Liver (tissue), 9 donors: ENCODE measurements around the gene PITPNM3. TPM values are rescaled to one million over a fixed set of nuclear protein-coding genes. Genes with fewer than 3 reads are reported as not detected.

ENCODE experiments used
- DNase-seq: peaks from one replicate; pipeline ENCODE4 v3.0.0-alpha.2; 2017; ENCODE audit warnings: low spot score
- H3K27ac ChIP-seq, 2 donors: one replicate each; pipeline ENCODE4 v1.7.0; 2013; ENCODE audit warnings: inconsistent platforms in 2 of 2, low read length in 2 of 2, control low read depth in 1 of 2, low read depth in 1 of 2, mild to moderate bottlenecking in 1 of 2
- H3K27me3 ChIP-seq, 4 donors: one replicate each; pipeline versions ENCODE4 v1.6.1 to v1.7.0; 2013; ENCODE audit warnings: low read length in 3 of 4, inconsistent platforms in 1 of 4, mild to moderate bottlenecking in 1 of 4, moderate library complexity in 1 of 4; ENCODE audit not compliant: control insufficient read depth in 4 of 4, insufficient read depth in 4 of 4
- H3K36me3 ChIP-seq, 4 donors: one replicate each; pipeline versions ENCODE4 v1.6.1 to v1.7.0; 2013; ENCODE audit warnings: low read length in 3 of 4, mild to moderate bottlenecking in 3 of 4, low read depth in 1 of 4, moderate library complexity in 1 of 4; ENCODE audit not compliant: control insufficient read depth in 4 of 4, insufficient read depth in 3 of 4
- H3K4me1 ChIP-seq, 4 donors: one replicate each; pipeline versions ENCODE4 v1.6.1 to v1.7.0; 2013; ENCODE audit warnings: low read length in 3 of 4, mild to moderate bottlenecking in 3 of 4, moderate library complexity in 1 of 4; ENCODE audit not compliant: control insufficient read depth in 4 of 4, insufficient read depth in 4 of 4
- H3K4me3 ChIP-seq, 3 donors: one replicate each; pipeline versions ENCODE4 v1.6.1 to v1.7.0; 2013; ENCODE audit warnings: low read length in 3 of 3, control low read depth in 1 of 3, low read depth in 1 of 3, mild to moderate bottlenecking in 1 of 3
- H3K9ac ChIP-seq, 2 donors: one replicate each; pipeline ENCODE4 v1.7.0; 2013; ENCODE audit warnings: low read length in 2 of 2, mild to moderate bottlenecking in 2 of 2, moderate library complexity in 2 of 2, control low read depth in 1 of 2, low read depth in 1 of 2
- H3K9me3 ChIP-seq, 4 donors: one replicate each; pipeline versions ENCODE4 v1.6.1 to v1.7.0; 2013; ENCODE audit warnings: low read length in 3 of 4; ENCODE audit not compliant: control insufficient read depth in 4 of 4
- GABPA ChIP-seq, 2 donors: IDR thresholded peaks in 1 of 2; conservative IDR thresholded peaks in 1 of 2; 2 replicates each; pipeline ENCODE4 v1.6.1; 2016; ENCODE audit warnings: antibody characterized with exemption in 2 of 2, mild to moderate bottlenecking in 1 of 2, moderate library complexity in 1 of 2
- NR2F2 ChIP-seq: IDR thresholded peaks from 2 replicates; pipeline ENCODE4 v1.6.1; 2016; ENCODE audit warnings: antibody characterized with exemption
- RAD21 ChIP-seq, 2 donors: IDR thresholded peaks; 2 replicates each; pipeline ENCODE4 v1.6.1; 2016; ENCODE audit warnings: antibody characterized with exemption in 2 of 2, mild to moderate bottlenecking in 2 of 2
- RXRA ChIP-seq, 2 donors: IDR thresholded peaks; 2 replicates each; pipeline ENCODE4 v1.6.1; 2017 to 2018; ENCODE audit warnings: antibody characterized with exemption in 2 of 2, mild to moderate bottlenecking in 1 of 2
- TAF1 ChIP-seq: conservative IDR thresholded peaks from 2 replicates; pipeline ENCODE4 v1.6.1; 2016; ENCODE audit warnings: antibody characterized with exemption, mild to moderate bottlenecking
- WGBS: extraction: QIAGEN DNeasy Blood & Tissue Kit; methylation state at CpG from one replicate; pipeline ENCODE4 v1.1.7; 2013; 5-methylcytosine and 5-hydroxymethylcytosine counted together
- polyA plus RNA-seq, 2 donors: library from polyadenylated mRNA; stranded (reverse) in 1 of 2; unstranded in 1 of 2; fragments of 200-250 nt in 1 of 2; fragments of >200 nt in 1 of 2; fragmentation: Nextera tagmentation in 1 of 2; extraction: Ambion mirVana in 1 of 2; gene quantifications; one replicate each; pipeline versions ENCODE4 v1.2.1 to v1.2.3, GENCODE V29; 2013 to 2015
- total RNA-seq, 2 donors: library from RNA; depleted of rRNA; stranded (reverse); fragments of >200 nt; gene quantifications; one replicate each; pipeline ENCODE4 v1.2.3, GENCODE V29; 2014
- TF ChIP-seq, protein P1 (sequence below): IDR thresholded peaks from 2 replicates; pipeline ENCODE4 v1.6.1; 2016; ENCODE audit warnings: antibody characterized with exemption
- TF ChIP-seq, protein P2 (sequence below): fragments of 150-350 bp; IDR thresholded peaks from 2 replicates; pipeline ENCODE4 v1.5.1; 2017; ENCODE audit warnings: improper control_type of control experiment, low read depth, low read length; ENCODE audit not compliant: missing input control
- TF ChIP-seq, protein P3 (sequence below): IDR thresholded peaks from 2 replicates; pipeline ENCODE4 v1.6.1; 2016; ENCODE audit warnings: antibody characterized with exemption
- TF ChIP-seq, protein P4 (sequence below): IDR thresholded peaks from 2 replicates; pipeline ENCODE4 v1.6.1; 2016; ENCODE audit warnings: antibody characterized with exemption
- donor health status: healthy.
- donor health status: healthy.
- donor health status: healthy.
- donor health status: healthy.
- donor health status: healthy.

Gene PITPNM3
- total and polyA plus RNA-seq, 4 donors = 1.5 to 5.0 (median 1.8) TPM

DNA sequence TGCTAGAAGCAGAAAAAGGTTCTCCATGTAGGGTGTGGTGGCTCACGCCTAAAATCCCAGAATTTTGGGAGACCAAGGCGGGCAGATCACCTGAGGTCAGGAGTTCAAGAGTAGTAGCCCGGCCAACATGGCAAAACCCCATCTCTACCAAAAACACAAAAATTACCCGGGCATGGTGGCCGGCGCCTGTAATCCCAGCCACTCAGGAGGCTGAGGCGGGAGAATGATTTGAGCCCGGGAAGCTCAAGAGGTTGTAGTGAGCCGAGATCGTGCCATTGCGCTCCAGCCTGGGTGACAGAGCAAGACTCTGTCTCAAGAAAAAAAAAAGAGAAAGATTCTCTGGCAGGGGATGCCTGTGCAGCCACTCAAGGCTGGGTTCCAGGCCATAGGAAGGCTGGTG, 54.2 kb downstream of the PITPNM3 start:
- H3K4me1 ChIP-seq = peaks cover 0 to 3% (median under 1%) of the 10 kb centered on the region in 4 donors
- no peak overlapping the region for H3K9ac ChIP-seq
- no peaks in the 10 kb centered on the region for H3K27me3 ChIP-seq
- WGBS = 96% methylated on average over 11 of the region's 11 CpGs
- no peak overlapping the region for H3K27ac ChIP-seq
- no peak overlapping the region for H3K4me3 ChIP-seq
- TF ChIP-seq, protein P1, sequence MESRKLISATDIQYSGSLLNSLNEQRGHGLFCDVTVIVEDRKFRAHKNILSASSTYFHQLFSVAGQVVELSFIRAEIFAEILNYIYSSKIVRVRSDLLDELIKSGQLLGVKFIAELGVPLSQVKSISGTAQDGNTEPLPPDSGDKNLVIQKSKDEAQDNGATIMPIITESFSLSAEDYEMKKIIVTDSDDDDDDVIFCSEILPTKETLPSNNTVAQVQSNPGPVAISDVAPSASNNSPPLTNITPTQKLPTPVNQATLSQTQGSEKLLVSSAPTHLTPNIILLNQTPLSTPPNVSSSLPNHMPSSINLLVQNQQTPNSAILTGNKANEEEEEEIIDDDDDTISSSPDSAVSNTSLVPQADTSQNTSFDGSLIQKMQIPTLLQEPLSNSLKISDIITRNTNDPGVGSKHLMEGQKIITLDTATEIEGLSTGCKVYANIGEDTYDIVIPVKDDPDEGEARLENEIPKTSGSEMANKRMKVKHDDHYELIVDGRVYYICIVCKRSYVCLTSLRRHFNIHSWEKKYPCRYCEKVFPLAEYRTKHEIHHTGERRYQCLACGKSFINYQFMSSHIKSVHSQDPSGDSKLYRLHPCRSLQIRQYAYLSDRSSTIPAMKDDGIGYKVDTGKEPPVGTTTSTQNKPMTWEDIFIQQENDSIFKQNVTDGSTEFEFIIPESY = no peak
- no peaks in the 10 kb centered on the region for H3K36me3 ChIP-seq
- no peak for DNase-seq
- H3K9me3 ChIP-seq = no peaks in the 10 kb centered on the region

DNA sequence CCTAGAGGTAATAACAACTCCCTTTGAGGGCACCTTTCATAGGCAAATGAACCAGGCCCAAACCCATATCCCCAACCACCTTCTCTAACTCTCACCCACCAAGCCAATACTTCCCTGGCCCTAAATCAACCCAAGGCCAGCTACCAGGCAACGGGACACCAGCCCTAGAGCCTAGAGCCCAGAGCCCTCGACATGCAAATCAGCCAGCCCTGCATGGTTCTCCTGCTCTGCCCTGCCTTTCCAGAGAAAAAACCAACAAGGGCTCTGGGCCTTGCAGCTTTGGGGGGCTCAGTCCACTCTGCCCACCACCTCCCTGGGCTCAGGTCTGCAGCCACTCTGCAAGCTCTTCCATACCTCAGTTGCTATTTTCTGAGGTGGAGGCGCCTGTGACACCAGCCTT, 55.0 kb downstream of the PITPNM3 start:
- H3K9ac ChIP-seq = no peak overlapping the region
- H3K36me3 ChIP-seq = no peaks in the 10 kb centered on the region
- H3K27ac ChIP-seq = no peak overlapping the region
- 91% methylated on average over 3 of the region's 3 CpGs for WGBS
- no peaks in the 10 kb centered on the region for H3K9me3 ChIP-seq
- H3K4me1 ChIP-seq = peaks cover 0 to 5% (median 0%) of the 10 kb centered on the region in 4 donors
- no peak overlapping the region for H3K4me3 ChIP-seq
- H3K27me3 ChIP-seq = no peaks in the 10 kb centered on the region
- TF ChIP-seq, protein P1 = no peak
- TF ChIP-seq, protein P2, sequence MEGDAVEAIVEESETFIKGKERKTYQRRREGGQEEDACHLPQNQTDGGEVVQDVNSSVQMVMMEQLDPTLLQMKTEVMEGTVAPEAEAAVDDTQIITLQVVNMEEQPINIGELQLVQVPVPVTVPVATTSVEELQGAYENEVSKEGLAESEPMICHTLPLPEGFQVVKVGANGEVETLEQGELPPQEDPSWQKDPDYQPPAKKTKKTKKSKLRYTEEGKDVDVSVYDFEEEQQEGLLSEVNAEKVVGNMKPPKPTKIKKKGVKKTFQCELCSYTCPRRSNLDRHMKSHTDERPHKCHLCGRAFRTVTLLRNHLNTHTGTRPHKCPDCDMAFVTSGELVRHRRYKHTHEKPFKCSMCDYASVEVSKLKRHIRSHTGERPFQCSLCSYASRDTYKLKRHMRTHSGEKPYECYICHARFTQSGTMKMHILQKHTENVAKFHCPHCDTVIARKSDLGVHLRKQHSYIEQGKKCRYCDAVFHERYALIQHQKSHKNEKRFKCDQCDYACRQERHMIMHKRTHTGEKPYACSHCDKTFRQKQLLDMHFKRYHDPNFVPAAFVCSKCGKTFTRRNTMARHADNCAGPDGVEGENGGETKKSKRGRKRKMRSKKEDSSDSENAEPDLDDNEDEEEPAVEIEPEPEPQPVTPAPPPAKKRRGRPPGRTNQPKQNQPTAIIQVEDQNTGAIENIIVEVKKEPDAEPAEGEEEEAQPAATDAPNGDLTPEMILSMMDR = no peak
- DNase-seq = no peak

DNA sequence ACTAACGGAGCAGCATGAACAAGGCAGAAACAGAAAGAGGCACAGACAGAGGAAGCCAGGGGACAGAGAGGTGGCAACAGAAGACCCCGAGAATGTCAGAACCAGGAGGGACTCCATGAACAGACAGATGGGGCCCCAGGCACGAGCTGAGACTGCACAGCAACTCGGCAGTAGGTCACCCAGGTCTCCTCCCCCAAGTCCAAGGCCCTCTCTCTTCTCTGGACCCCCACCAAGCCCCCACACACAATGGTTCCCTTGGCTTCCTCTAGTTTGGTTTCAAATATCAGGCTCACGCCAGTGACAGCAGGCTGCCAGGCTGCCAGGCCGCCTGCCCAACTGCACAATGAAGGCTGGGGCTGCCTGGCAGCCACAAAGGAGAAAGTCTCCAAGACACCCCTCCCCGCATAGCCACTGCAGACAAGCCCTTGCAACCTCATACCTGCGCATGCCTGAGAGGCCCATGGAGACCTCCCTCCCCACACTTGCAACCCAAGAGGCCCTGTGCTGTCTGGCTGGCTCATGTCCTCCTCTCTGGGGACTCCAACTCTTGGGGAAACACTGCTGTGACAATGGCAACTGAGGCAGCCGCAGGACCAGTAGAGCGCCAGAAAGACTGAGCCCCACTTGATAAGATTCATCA, 57.3 kb downstream of the PITPNM3 start:
- no peak overlapping the region for H3K9ac ChIP-seq
- WGBS = 91% methylated on average over 10 of the region's 10 CpGs
- H3K27me3 ChIP-seq = no peaks in the 10 kb centered on the region
- TF ChIP-seq NR2F2 (no peak), TAF1 (no peak), GABPA (IDR thresholded peaks at IDR 0.05 in 1 of 2, conservative IDR thresholded peaks at IDR 0.05 in 1 of 2) (no peak), RAD21 (IDR thresholded peaks at IDR 0.05) (no peak), RXRA (IDR thresholded peaks at IDR 0.05) (no peak)
- TF ChIP-seq, protein P3, sequence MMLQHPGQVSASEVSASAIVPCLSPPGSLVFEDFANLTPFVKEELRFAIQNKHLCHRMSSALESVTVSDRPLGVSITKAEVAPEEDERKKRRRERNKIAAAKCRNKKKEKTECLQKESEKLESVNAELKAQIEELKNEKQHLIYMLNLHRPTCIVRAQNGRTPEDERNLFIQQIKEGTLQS = no peak
- TF ChIP-seq, protein P4, sequence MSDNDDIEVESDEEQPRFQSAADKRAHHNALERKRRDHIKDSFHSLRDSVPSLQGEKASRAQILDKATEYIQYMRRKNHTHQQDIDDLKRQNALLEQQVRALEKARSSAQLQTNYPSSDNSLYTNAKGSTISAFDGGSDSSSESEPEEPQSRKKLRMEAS = no peak
- TF ChIP-seq, protein P2 = no peak
- DNase-seq = no peak
- no peak overlapping the region for H3K27ac ChIP-seq
- no peak overlapping the region for H3K4me3 ChIP-seq
- no peaks in the 10 kb centered on the region for H3K36me3 ChIP-seq
- H3K4me1 ChIP-seq = peaks cover 0 to 11% (median 3%) of the 10 kb centered on the region in 4 donors
- H3K9me3 ChIP-seq = no peaks in the 10 kb centered on the region
